Activated T-cell treated with anti-CD3 and anti-CD28 coated beads, Interleukin-2, amount 50 U/mL, for 48 hours (primary cell): ENCODE results near the gene CHPF.
A peak's percentile ranks its signal among the peaks of the same experiment; 100 is the strongest.

Experiments used
- DNase-seq, 2 experiments: peaks; one replicate each; pipeline ENCODE4 v3.0.0-alpha.2; 2020

Gene CHPF

DNA sequence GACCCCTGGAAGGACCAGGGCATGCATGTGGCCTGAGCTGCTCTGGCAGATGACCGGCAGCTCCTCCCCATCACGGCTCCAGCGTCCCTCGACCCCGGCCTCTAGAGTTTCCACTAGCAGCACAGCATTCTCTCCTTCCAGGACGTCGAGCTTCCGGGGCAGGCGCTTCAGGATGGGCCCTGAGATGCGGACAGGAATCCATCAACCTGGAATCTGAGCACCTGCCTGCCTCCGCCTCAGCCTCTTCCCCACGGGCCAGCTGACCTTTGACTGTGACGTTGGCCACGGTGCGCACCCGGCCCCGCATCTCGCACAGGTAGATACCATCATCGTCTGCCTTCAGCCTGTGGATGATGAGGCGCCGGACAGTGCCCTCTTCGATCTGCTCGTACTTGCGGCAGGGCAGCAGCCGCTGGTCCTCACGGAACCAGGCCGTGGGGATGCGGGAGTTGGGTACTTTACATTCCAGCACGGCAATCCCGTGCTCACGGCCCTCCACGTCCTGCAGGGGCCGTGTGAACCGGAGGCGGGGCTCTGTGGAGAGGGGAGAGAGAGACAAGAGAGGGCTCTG, 24.3 kb upstream of the CHPF start:
- no peak for DNase-seq

DNA sequence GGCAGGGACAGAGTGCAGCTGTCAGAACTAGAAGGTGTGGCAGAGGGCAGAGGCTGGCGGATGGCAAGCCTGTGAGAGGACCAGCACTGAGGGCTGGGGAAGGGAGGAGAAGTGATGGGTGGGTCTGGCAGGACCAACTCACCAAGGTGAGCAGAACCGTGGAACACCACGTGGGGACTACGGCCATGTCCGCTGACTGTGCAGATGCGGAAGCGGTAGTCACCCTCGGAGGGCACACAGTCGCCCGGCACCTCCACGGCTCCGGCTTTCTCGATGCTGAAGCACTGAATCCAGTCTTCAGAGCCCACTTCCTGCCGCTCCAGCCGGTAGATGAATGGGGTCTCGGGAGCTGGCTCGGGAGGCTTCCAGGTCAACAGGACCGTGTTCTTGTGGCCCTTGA, 23.5 kb upstream of the CHPF start:
- no peak for DNase-seq

DNA sequence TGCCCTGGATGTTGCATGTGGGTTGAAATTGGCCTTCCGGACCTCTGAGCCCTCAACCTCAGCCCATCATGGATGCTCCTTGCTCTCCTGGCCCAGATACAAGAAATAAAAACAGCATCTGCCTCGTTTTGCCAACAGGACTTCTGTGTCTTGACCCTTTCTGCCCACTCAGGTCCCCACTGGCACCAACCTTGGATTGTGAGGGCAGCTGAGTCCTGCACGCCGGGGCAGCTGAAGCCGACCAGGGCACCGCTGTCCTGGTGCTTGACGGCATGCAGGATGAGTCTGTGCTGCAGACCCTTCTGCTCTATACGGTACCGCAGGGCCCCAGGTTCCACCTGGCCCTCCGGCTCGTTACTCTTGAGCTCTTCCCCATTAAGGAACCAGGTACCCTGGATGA, 23.0 kb upstream of the CHPF start:
- DNase-seq, result no peak

DNA sequence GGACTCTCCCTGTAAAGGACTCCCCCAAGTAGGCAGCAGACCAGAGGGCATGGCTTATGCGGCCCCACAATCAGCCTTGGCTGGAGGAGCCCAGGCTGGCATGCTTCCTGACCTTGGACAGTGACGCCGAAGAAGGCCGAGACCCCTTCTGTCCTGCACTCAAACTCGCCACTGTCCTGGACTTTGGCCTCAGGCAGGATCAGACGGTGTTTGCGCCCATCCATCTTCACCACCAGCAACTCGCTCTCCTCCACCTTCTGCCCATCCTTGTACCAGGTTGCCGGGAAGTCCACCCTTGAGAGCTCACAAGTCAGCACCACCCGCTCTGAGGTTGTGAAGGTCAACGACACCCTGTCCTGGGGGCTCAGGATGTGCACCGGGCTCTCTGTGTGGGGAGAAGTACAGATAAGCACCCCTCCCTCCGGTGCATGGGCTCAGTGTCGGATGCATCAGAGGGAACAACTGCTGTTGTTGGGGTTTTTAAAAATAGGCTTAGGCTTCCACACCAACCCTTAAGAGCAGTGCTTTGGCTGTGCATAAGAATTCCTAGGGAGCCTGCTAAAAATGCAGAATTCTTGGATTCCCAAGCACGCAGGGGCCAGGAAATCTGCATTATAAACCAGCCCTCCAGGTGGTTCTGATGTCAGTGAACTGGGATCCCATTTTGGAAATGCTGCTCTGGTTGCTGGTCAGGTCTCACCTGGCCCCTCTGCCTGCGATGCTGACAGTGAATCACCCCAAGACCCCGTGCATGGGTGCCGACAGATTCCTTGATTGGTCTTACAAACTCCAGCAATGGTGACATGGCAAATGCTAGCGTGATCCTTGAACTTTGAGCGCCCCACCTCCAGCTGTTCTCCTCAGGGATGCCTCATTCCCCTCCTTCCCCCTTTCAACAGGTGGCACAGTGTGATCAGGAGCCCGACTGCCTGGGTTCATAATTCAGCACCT, 21.8 kb upstream of the CHPF start:
- no peak for DNase-seq

DNA sequence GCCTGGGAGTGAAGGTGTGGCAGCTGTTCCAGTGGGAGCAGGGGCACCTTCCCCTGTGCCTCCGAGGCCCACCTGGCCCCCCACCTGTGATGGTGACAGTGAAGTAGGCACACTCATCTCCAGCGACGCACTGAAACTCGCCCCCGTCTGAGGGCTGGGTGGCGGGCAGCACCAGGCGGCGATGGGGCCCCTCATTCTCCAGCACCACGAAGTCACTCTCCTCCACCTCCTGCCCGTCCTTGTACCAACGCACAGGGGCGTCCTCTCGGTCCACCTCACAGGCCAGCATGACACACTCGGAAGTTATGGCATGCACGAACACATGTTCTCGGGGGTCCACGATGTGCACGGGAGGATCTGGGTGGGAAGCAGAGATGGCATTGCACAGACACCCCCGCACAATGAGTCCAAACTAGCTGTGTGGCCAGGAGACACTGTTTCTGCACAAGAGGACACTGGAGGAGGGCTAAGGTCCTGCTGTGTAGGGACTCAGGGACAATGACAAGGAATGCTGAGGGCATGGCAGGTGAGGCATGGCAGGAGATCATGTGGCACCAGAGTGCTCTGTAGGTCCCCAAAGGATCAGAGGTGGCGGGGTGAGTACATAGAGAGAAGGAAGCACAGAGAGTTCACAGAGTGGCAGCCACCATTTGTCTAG, 19.8 kb upstream of the CHPF start:
- DNase-seq, result no peak

DNA sequence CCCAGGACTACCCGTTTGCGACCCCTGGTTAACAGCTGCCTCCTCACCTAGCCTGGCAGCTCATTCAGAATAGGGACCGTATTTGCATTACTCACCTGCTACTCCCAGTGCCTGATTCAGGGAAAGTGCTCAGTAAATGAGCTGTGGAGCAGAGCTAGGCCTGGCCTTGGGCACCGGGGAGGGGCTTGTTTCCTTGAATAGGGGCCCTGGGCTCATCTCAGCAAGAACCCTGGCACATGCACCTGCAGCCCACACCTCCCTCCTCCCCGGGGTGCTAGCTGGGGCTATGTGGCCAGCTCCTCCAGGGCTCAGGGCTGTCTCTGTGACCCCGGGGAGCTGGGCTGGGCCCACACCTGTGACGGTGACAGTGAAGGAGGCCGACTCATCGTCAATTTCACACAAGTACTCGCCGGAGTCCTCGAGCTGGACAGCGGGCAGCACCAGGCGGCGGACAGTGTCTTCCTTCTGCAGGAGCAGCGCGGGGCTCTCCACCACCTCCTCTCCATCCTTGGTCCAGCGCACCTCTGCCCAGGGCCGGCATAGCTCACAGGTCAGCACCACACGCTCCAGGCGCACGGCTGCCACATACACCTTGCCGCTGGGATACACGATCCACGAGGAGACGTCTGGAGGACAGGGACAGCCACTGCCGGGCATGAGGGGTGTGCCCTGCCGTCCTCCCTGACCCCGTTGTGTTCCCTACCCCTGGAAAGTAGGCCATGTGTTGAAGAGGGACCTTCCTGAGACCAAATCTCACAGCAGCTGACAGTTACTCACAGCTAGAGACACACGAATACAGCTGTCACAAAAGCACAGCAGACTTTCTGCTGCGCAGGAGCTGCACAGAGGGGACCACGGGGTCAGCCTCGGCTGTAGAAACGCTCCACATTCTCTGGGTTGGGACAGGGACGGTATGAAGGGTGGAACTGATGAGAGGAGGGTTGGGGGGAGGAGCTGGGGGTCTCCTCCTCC, 18.7 kb upstream of the CHPF start:
- no peak for DNase-seq

DNA sequence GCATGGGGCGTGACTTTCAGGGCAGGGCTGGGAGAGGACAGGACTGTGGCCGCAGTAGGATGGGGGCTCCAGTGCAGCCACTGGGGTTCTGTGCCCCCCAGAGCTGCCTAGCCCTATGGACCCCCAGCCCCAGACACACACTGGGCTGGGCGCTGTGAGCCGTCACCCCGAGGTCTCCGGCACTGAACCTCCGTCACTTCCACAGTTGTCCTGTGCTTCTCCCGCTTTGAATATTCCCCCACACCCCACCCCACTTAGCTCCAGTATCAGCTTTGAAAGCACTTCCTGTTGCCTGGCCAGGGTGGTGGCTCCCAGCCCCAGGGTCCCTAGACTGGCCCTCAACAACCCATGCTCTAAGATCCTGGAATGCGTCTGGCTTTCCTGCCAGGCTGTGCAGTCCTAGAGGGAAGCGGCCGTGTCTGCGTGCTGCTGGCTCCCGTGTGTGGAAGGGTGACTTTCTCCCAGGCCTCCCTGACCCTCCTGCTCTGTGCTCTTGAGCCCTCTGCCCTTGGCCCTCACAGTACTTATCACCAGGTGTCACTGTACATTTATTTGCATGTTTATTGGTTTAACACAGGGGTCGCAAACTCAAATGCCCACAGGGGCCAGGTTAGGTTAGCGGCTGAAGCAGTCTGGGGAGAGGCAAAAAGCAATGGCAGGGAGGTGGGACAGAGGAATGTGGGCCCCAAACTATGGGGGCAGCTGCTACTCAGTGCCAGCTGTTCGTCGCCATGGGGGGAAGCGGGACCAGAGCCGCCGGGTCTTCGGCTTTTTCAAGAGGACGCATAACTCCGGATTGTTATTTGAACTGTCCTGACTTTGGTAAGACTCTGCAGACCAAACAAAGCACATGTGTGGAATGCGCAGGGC, 17.8 kb upstream of the CHPF start:
- no peak for DNase-seq

DNA sequence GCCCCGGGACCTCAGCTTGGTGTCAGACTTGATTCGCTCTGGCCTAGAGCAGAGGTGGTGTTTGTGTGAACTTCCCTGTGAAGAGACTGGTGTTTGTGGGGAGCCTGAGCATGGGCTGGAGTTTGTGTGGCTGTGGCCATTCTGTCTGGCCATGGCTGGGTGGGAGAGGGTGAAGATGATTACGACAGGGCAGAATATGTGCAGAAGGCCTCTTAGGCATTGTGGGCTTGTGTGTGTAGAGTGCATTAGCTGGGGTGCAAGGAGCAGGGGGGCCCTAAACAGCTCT, 17.2 kb upstream of the CHPF start:
- no peak for DNase-seq

DNA sequence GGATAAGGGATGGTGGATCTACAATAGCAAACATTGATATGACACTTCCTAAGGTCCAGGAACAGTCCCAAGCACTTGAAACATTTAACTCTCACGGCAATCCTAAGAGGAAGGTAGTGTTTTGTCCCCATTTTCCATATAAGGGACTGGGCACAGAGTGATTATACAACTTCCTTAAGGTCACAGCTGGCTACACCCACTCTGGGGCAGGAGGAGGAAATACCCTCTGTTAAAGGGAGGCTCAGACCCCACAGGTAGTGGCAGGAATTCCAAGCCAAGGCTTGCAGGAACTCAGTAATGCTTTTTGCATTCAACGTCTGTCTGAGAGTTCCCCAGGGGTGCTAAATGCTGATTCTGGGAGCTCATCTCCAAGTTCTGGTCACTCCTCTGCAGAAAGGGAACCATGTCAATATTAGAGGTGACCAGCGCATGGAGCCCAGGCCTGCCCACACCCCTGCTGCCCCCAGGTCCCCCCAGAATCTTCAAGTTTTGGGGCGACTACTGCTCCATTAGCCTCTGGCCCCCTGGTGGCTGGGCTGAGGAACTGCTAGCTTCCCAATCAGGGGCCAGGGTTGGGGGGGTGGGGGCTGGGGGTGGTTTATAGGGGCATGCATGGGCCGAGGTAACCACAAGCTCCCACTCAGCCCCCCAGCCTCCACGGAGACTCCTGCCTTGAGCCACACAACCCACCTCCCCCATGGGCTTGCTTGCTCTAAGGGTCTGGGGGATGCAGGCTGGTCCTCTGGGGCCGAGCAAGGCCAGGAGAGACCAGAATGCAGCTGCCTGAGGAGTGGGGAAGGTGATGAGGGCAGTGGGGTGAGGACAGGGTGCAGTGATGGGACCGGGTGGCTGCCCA, 16.7 kb upstream of the CHPF start:
- peak in 1 of 2 experiments; percentile 32 for DNase-seq

DNA sequence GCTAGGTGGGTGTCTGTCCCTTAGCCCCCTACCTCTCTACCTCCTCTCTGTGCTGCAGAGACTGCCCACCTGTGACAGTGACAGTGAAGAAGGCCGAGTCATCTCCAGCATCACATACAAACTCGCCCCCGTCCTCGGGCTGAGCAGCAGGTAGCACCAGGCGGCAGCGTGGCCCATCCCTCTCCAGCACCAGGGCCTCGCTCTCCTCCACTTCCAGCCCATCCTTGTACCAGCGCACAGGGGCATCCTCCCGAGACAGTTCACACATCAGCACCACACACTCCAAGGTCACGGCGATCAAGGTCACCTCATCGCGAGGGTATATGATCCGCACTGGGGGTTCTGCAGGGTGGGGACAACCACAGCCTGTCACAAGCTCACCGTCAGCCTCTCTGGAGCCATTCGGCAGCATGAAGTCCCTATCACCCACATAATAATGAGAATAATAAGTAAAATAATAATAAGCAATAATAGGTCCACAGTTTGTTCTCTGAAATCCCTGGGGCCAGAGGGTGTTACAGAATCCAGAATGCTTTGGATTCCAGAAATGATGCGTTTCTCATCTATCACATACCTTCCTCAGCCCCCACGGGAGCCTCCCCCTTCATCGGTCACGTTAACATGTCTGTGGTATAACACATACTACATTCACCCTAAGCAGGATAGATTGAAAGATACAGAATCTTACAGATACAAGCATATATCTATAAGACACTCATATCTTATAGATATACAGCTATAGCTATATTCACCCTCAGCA, 15.7 kb upstream of the CHPF start:
- no peak for DNase-seq

DNA sequence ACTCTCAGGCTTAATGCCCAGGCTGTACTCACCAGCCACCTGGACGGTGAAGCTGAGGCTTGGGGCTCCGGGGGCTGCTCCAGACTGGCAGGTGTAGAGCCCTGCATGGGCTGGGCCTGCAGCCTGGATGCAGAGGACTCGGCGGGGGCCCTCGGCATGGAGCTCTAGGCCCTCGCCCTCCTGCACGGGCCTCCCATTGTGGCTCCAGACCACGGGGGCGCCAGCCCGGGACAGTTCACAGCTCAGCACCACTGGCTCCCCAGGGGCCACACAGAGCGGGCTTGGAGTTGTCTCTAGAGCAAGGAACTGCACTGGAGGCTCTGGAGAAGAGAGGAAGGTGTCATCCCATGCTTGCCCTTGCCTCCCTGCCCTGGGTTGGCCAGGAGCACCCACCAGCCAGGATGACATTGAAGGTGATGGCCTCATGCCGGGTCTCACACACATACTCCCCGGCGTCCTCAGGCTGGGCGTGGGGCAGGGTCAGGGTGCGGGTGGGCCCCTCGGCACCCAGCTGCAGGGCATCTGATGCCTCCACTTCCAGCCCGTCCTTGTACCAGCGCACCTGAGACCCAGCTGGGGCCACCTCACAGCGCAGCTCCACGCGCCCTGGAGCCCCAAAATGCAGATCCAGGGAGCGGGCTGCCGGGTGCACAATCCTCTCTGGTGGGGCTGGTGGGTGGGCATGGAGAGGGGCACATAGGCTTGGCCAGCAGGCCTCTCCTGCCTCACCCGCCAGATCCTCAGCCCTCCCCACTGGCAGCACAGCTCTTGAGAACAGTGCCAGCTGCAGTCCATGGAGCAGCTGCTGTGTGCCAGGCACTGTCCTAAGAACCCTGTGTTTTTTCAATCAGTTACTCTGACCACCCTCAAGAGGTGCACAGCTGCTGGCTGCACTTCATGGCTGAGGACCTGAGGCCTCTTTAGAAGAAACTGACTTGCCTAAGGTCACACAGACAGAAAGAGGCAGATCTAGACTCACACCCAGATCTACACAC, 14.5 kb upstream of the CHPF start:
- no peak for DNase-seq

DNA sequence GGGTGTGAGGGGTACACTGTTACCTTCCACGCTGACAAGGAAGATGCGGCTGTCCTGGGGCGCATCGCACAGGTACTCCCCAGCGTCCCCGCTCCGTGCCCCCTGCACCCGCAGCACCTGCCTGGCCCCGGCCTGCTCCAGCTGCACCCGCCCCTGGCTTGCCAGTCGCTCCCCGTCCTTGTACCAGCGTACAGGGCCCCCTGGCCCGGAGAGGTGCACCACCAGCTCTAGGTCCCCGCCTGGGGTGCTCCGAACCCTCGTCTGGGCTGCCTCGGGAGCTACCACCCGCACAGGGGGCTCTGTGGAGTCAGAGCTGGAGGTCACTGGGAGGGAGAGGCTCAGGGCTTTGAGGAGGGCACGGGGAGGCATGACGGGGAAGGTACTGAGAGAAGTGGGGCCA, 13.7 kb upstream of the CHPF start:
- no peak for DNase-seq

DNA sequence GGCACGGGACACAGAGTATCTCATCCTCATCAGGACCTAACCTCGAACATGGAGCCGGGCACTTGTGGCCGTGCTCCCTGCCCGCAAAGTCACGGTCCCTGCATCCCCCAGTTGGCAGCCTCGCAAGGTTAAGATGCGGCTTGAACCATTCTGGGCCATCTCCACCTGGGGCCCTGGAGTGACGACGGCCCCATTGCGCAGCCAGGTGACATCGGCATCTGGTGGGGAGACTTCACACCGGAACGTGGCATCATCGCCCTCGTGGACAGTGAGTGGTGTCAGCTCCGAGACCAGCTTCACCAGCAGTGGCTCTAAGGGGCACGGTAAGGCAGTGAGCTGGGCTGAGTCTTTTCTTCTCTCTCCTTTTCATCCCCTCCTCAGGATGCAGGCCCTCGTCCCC, 12.8 kb upstream of the CHPF start:
- no peak for DNase-seq

DNA sequence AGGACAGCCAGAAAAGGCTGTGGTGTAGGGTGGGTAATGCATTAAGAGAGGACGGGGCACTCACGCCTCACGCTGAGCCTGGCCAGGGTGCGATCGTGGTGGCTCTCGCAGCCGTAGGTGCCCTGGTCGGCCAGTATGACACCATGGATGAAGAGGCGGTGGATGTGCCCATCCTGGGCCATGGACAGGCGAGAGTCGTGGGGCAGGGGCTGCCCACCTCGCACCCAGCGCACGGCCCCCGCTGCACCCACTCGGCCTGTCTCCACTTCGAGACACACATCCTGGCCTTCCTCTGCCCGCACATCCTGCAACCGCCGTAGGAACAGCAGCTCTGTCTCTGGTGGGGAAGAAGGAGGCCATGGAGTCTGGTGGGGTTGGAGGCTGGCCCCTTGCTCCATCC, 12.3 kb upstream of the CHPF start:
- no peak for DNase-seq

DNA sequence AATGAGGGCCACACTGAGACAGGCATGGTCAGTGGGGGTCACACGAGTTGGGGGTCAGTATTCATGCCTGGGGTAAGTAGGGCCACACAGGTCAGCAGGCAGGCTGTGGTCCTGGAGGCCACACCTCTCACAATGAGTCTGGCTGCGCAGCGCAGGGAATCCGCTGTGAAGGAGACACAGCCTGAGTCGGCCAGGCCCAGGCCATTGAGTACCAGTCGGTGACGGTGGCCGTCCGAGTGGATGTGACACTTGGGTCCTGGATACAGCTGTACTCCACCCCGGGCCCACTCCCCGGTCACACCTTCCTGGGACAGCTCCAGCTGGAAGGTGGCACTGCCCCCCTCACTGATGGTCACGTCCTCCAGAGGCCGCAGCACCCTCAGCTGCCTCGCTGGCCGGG, 10.7 kb upstream of the CHPF start:
- no peak for DNase-seq

DNA sequence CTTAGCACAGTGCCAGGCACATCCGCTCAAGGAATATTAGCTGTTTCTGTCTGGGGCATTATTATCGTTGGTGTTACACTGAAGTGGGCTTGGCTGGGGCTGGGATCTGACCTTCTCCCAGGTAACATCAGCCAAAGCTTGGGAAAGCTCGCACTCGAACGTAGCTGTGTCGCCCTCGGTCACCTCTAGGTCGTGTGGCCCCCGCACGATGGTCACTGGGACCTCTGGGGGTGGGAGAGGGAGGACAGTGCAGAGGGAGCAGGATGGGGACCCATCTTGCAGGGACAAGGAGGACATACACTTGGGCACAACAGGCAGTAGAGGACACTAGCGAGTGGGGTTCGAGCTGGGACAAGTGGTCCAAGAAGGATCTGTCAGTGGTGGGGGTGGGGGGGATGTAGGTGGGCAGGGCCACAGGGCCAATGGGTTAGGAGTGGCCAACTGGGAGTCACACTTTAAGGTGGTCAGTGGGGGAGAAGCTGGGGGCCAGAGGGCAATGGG, 9.9 kb upstream of the CHPF start:
- DNase-seq, result no peak

DNA sequence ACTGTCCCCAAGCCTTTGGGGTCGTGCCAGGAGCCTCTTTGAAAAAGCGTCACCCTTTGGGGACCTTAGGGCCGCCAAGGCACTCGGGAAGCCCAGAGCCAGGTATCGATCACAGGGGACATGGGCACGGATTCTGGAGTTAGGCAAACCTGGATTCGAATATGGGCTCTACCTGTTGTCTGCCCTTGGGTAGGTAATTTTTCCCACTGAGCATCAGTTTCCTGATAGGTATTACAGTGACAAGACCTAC, 9.5 kb upstream of the CHPF start:
- DNase-seq, result no peak

DNA sequence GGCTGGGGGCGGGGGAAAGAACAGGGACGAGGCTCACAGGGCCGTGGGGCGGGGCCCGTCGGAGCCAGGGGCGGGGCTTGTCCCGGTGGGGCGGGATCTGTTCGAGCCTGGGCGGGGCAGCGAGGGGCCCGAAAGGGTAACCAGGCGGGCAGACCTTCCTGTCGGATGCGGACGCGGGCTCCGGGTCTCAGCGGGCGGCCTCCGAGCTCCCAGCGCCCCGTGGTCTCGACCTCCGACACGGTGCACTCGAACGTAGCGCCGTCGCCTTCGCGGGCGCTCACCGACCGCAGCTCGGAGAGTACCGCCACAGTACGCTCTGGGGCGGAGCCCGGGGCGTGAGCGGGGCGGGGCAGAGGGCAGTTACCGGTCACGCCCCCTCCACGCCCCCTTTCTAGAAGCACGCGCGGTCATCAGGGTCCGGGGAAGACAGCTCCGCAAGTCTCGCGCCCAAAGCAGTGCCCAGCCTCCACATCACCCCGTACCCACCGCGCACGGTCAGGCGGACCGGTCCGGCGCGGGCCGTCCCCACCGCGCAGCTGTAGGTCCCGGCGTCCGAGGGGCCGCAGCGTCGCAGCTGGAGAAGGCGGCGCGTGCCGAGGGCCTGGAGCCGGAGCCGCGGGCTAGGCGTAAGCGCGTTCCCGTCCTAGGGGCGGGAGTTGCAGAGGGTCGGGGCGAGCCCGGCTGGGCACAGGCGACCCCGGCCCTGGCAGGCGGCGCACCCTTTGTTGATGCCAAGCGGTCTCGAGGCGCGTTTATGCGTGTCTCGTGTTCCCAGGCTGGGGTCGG, 9.0 kb upstream of the CHPF start:
- DNase-seq, result peak; percentile 90 to 92
